Measurements from ENCODE around the gene TIGD2.
A peak's percentile ranks its signal among the peaks of the same experiment; 100 is the strongest.

TIGD2 gene

DNA sequence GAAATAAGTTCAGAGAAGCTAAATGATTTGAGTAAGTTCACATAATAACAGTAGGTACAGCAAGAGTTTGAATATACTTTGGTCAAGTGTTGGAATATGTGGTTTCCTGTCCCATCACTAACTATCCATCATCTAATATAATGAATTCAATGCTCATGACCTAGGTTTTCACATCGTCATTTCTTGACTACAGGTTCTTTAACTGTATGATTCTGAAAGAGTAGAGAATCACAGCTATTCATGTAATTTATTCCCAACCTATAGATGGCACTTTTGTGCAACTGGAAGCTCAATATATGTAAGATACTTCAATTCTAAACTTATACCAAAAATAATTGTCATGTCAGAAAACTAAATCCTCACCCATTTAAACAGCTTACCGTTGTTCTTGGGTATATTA lies 53.1 kb downstream of the TIGD2 start:
- Histone ChIP-seq H3K27ac (ENCODE audit: low read length) (no peak overlapping the region), H3K27me3 (ENCODE audit: low read depth, low read length) (peaks cover 5% of the 10 kb centered on the region; the same call in 1 of the 2 replicates), H3K36me3 (replicated peaks; ENCODE audit: low read depth, low read length) (no peaks in the 10 kb centered on the region), H3K4me2 (ENCODE audit: low read length) (no peak overlapping the region), H3K4me3 (ENCODE audit: low read length) (no peak overlapping the region), H3K9me3 (ENCODE audit: insufficient read depth, low read length) (no peaks in the 10 kb centered on the region), H3K9ac (ENCODE audit: low read length) (no peak overlapping the region), H2AFZ (ENCODE audit: low read depth, low read length) (no peak overlapping the region), H3K79me2 (ENCODE audit: low read length) (no peaks in the 10 kb centered on the region), H4K20me1 (ENCODE audit: insufficient read depth, low read length) (no peaks in the 10 kb centered on the region), H3K4me1 (ENCODE audit: low read length) (peaks cover 7% of the 10 kb centered on the region)
- TF ChIP-seq, protein P1, sequence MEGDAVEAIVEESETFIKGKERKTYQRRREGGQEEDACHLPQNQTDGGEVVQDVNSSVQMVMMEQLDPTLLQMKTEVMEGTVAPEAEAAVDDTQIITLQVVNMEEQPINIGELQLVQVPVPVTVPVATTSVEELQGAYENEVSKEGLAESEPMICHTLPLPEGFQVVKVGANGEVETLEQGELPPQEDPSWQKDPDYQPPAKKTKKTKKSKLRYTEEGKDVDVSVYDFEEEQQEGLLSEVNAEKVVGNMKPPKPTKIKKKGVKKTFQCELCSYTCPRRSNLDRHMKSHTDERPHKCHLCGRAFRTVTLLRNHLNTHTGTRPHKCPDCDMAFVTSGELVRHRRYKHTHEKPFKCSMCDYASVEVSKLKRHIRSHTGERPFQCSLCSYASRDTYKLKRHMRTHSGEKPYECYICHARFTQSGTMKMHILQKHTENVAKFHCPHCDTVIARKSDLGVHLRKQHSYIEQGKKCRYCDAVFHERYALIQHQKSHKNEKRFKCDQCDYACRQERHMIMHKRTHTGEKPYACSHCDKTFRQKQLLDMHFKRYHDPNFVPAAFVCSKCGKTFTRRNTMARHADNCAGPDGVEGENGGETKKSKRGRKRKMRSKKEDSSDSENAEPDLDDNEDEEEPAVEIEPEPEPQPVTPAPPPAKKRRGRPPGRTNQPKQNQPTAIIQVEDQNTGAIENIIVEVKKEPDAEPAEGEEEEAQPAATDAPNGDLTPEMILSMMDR (IDR thresholded peaks at IDR 0.05; ENCODE audit: low read depth, low read length) = peak; percentile 57
- no peak for TF ChIP-seq EZH2phosphoT487 (IDR thresholded peaks at IDR 0.05; ENCODE audit: low read depth)

Measured in OCI-LY3 (cell line).